HG03103 (cell line): ENCODE measurements around the gene TMEM39B.

Source experiments
- ATAC-seq: cut with Tn5 transposase; IDR thresholded peaks from one replicate; pipeline ENCODE4 v1.9.1; 2021; ENCODE audit warnings: low read depth; ENCODE audit not compliant: unreplicated experiment

Gene TMEM39B

GRCh38 chr1:32150847-32151246, 78.1 kb downstream of the TMEM39B start:
- ATAC-seq: no peak

GRCh38 chr1:32151319-32151787, 78.6 kb downstream of the TMEM39B start:
- ATAC-seq: no peak
